ENCODE results near the gene DGKD. TPM values are rescaled to one million over a fixed set of nuclear protein-coding genes. Genes with fewer than 3 reads are reported as not detected.

Gene DGKD
- total and polyA plus RNA-seq, 9 of the 15 experiments (the other 6 are each of a cell fraction or from before 2014, with no cell fraction given) = 0.52 to 29.5 (median 10.6) TPM

DNA sequence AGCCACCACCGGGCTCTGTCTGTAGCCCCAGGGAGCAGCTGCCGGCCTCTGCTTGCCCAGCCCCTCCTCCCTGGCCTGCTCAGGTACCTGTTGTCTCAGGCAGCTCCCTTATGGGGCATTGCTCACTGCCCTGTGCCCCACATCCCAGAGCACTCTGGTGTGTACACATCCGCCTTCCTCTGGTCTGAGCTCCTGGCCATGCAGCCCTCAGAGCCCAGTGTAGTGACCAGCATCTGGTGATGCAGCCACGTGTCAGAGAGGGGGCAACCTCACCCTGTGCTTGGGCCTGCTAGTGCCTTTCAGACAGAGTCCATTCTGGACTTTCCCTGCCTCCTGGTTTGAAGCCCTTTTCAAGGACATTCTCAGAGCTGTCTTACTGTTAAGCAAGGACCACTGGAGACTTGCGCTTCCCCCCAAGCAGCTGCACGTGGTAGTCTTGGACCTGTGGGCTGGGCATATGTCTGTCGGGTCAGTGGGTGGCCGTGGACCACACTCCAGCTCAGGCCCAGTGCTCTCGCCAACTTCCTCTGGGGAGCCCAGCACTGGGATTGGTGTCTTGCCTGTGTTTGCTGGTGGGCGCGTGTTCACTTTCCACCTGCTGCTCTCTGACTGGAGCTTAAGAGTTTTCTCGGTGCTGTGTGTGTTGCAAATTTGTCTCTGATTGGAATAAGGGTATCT, 30.7 kb downstream of the DGKD start:
- H3K9me3 ChIP-seq (replicated peaks; ENCODE audit: control insufficient read depth, insufficient read depth, low read depth, low read length) = no peaks in the 10 kb centered on the region
- H3K9ac ChIP-seq (ENCODE audit: insufficient read depth in 1 of 2, low read depth in 2 of 2, low read length in 2 of 2) = peak overlapping the region in 1 of 2 experiments; percentile 58; a peak in 2 of 4 replicates
- no peaks in the 10 kb centered on the region for H3K27me3 ChIP-seq (ENCODE audit: control insufficient read depth in 2 of 2, insufficient read depth in 2 of 2, low read length in 2 of 2)
- FAIRE-seq (no peak), DNase-seq (ENCODE audit: extremely low read depth in 1 of 4, low spot score in 3 of 4) (no peak), ATAC-seq (no peak; the same call in 2 of the 3 replicates)
- in situ Hi-C loops (cut with MboI) = no loop called here
- H4K20me1 ChIP-seq (replicated peaks; ENCODE audit: control insufficient read depth, insufficient read depth, low read length) = 0 out of 2 replicates have a peak, but pooled peaks cover 5% of the 10 kb centered on the region
- WGBS (ENCODE audit: insufficient coverage, low coverage, missing lambda C conversion rate) = 86% methylated on average over 8 of the region's 12 CpGs
- POLR2A ChIA-PET = no interaction called here
- no peak overlapping the region for H2AFZ ChIP-seq (ENCODE audit: low read depth, low read length)
- H3K27ac ChIP-seq (ENCODE audit: extremely low read depth, low read depth, low read length) = no peak overlapping the region
- CTCF ChIA-PET (ENCODE audit: low intra/inter-chr PET ratio) = no interaction called here
- no peak for TF ChIP-seq ETV5 (CRISPR knock-in tag; IDR thresholded peaks at IDR 0.05; ENCODE audit: low read depth)
- TF ChIP-seq, protein P1, sequence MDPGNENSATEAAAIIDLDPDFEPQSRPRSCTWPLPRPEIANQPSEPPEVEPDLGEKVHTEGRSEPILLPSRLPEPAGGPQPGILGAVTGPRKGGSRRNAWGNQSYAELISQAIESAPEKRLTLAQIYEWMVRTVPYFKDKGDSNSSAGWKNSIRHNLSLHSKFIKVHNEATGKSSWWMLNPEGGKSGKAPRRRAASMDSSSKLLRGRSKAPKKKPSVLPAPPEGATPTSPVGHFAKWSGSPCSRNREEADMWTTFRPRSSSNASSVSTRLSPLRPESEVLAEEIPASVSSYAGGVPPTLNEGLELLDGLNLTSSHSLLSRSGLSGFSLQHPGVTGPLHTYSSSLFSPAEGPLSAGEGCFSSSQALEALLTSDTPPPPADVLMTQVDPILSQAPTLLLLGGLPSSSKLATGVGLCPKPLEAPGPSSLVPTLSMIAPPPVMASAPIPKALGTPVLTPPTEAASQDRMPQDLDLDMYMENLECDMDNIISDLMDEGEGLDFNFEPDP (CRISPR knock-in tag; IDR thresholded peaks at IDR 0.05) = no peak
- TF ChIP-seq U2AF1 (optimal IDR thresholded peaks at IDR 0.05; ENCODE audit: low read depth, low read length) = no peak
- TF ChIP-seq THRAP3 (IDR thresholded peaks at IDR 0.05; ENCODE audit: borderline replicate concordance) = no peak
- no peak for TF ChIP-seq TAF1 (IDR thresholded peaks at IDR 0.05; ENCODE audit: control insufficient read depth, extremely low read depth, insufficient read depth, low read length, severe bottlenecking)
- TF ChIP-seq, protein P2, sequence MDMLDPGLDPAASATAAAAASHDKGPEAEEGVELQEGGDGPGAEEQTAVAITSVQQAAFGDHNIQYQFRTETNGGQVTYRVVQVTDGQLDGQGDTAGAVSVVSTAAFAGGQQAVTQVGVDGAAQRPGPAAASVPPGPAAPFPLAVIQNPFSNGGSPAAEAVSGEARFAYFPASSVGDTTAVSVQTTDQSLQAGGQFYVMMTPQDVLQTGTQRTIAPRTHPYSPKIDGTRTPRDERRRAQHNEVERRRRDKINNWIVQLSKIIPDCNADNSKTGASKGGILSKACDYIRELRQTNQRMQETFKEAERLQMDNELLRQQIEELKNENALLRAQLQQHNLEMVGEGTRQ (CRISPR knock-in tag; IDR thresholded peaks at IDR 0.05) = no peak
- no peak for TF ChIP-seq ZNF133 (CRISPR knock-in tag; IDR thresholded peaks at IDR 0.05)
- TF ChIP-seq, protein P3, sequence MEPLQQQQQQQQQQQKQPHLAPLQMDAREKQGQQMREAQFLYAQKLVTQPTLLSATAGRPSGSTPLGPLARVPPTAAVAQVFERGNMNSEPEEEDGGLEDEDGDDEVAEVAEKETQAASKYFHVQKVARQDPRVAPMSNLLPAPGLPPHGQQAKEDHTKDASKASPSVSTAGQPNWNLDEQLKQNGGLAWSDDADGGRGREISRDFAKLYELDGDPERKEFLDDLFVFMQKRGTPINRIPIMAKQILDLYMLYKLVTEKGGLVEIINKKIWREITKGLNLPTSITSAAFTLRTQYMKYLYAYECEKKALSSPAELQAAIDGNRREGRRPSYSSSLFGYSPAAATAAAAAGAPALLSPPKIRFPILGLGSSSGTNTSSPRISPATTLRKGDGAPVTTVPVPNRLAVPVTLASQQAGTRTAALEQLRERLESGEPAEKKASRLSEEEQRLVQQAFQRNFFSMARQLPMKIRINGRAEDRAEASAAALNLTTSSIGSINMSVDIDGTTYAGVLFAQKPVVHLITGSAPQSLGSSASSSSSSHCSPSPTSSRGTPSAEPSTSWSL (CRISPR knock-in tag; IDR thresholded peaks at IDR 0.05; ENCODE audit: borderline replicate concordance) = no peak
- TF ChIP-seq ZNF184 (CRISPR knock-in tag; IDR thresholded peaks at IDR 0.05) = no peak
- TF ChIP-seq MEF2D (tag; conservative IDR thresholded peaks at IDR 0.05; ENCODE audit: low read depth) = no peak
- TF ChIP-seq MXI1 (IDR thresholded peaks at IDR 0.05; ENCODE audit: low read depth, low read length) = no peak
- TF ChIP-seq ZNF282 (CRISPR knock-in tag; IDR thresholded peaks at IDR 0.05) = no peak
- TF ChIP-seq, protein P4, sequence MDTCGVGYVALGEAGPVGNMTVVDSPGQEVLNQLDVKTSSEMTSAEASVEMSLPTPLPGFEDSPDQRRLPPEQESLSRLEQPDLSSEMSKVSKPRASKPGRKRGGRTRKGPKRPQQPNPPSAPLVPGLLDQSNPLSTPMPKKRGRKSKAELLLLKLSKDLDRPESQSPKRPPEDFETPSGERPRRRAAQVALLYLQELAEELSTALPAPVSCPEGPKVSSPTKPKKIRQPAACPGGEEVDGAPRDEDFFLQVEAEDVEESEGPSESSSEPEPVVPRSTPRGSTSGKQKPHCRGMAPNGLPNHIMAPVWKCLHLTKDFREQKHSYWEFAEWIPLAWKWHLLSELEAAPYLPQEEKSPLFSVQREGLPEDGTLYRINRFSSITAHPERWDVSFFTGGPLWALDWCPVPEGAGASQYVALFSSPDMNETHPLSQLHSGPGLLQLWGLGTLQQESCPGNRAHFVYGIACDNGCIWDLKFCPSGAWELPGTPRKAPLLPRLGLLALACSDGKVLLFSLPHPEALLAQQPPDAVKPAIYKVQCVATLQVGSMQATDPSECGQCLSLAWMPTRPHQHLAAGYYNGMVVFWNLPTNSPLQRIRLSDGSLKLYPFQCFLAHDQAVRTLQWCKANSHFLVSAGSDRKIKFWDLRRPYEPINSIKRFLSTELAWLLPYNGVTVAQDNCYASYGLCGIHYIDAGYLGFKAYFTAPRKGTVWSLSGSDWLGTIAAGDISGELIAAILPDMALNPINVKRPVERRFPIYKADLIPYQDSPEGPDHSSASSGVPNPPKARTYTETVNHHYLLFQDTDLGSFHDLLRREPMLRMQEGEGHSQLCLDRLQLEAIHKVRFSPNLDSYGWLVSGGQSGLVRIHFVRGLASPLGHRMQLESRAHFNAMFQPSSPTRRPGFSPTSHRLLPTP (IDR thresholded peaks at IDR 0.05; ENCODE audit: borderline replicate concordance, extremely low read depth, insufficient read length) = no peak
- no peak for TF ChIP-seq FOXP1 (CRISPR knock-in tag; IDR thresholded peaks at IDR 0.05)
- no TSS peak for BruUV-seq (replicated peaks)
- H3K36me3 ChIP-seq (ENCODE audit: control insufficient read depth, insufficient read depth, low read length) = no peaks in the 10 kb centered on the region
- H3K79me2 ChIP-seq (ENCODE audit: control insufficient read depth, insufficient read depth, low read length) = peaks cover 32% of the 10 kb centered on the region
- H3K9me1 ChIP-seq (ENCODE audit: control insufficient read depth, insufficient read depth, low read length) = peaks cover 3% of the 10 kb centered on the region
- intact Hi-C loops (cut with micrococcal nuclease) = loop anchor here (2.0 to 5.0 kb wide), 2 partner anchors 60 to 113 kb away; no protein-coding TSS in a partner anchor
- peaks cover 3 to 10% of the 10 kb centered on the region in 2 experiments; a peak in 4 of 5 replicates for H3K4me1 ChIP-seq (replicated peaks in 1 of 2; ENCODE audit: control insufficient read depth in 2 of 2, insufficient read depth in 2 of 2, low read length in 2 of 2)
- H3K4me3 ChIP-seq = no peak overlapping the region
- no peak overlapping the region for H3K4me2 ChIP-seq (ENCODE audit: insufficient read depth, low read length)
